Hindlimb muscle (tissue), 1 donor: ENCODE results near the gene NUBP1. TPM values are rescaled to one million over a fixed set of nuclear protein-coding genes. Genes with fewer than 3 reads are reported as not detected.

Experiments
- DNase-seq: peaks from one replicate; pipeline ENCODE4 v3.0.0-alpha.2; 2013
- polyA plus RNA-seq: library from polyadenylated mRNA; unstranded; fragments of 120-200 nt; gene quantifications from one replicate; pipeline ENCODE4 v1.2.1, GENCODE V29; 2013; ENCODE audit not compliant: insufficient read length

Gene NUBP1
- polyA plus RNA-seq, 1 donor: 35.8 TPM

GRCh38 chr16:10808218-10808617, 64.6 kb downstream of the NUBP1 start:
- DNase-seq: no peak

DNA sequence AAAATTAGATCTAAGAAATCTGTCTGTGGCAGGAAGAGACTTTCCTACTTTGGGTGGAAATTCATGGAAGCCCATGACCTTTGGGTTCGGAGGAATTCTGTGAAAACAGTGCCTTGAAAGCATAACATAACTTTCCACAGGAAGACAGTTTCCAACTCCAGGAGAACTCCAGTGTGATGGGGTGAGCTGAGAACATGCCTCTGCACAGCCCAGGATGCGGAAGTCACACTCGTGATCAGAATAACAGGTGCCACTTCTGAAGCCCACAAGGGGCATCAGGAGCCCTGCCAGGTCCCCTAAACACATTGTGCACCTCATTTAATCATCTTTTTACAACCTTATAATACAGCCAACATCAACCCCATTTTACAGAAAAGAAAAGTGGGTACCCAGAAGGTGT, 65.2 kb downstream of the NUBP1 start:
- DNase-seq: no peak

DNA sequence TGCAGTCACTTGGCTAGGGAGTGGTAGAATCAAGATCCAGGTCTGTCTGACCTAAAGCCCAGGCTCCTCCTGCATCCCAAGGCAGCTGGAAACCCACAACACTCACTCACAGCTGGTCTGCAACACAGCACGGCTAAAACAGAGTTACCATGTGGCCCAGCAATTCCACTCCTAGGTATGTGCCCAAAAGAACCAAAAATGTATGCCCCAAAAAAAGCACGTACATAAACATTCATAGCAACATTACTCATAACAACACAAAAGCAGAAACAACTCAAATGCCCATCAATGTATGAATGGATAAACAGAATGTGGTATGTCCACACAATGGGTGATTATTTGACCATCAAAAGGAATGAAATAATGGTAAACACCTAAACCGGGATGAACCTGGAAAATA, 66.1 kb downstream of the NUBP1 start:
- no peak for DNase-seq

DNA sequence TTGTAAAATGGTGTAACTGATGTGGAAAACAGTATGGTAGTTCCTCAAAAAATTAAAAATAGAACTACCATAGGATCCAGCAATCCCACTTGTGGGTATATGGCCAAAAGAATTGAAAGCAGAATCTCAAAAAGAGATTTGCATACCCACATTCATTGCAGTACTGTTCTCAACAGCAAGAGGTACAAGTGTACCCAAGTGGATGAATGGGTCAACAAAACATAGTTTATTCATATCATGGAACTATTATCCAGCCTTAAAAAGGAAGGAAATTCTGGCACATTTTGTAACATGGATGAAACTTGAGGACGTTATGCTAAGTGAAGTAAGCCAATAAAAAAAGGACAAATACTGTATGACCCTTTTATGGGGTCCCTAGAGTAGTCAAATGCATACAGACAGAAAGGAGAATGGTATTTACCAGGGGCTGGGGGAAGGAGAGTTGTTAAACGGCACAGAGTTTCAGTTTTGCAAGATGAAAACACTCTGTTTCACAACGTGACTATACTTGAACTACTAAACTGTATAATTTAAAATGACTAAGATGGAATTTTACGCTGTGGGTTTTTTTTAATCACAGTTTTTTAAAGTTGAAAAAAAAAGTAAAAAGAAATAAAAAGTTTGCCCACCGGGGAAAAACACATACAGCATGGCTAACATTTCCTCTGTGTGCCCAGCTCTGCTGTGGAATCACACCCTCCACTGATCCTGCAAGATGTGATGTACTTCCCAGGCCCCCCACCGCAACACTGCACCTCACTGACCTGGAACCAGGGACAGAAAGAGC, 68.9 kb downstream of the NUBP1 start:
- no peak for DNase-seq

GRCh38 chr16:10813099-10813455, 69.4 kb downstream of the NUBP1 start:
- DNase-seq: no peak

- DNase-seq: no peak
Observed at GRCh38 chr16:10817514-10817913, 73.9 kb downstream of the NUBP1 start.

- peak; percentile 25 for DNase-seq
Observed at GRCh38 chr16:10817963-10818941, 74.6 kb downstream of the NUBP1 start, which contains the start of gene TVP23A. TVP23A (minus strand) TSS chr16:10818794; CDS start chr16:10818493, 301 bp downstream.

Other genes with a start within 250 kb of the NUBP1 start
- 81.3 TPM for gene EMP2, start 163.2 kb upstream of the NUBP1 start, polyA plus RNA-seq
- not detected for gene TEKT5, start 48.9 kb upstream of the NUBP1 start, polyA plus RNA-seq
- 2.2 TPM for gene TVP23A, start 75.0 kb downstream of the NUBP1 start, polyA plus RNA-seq
- gene CIITA, start 133.4 kb downstream of the NUBP1 start, polyA plus RNA-seq: 3.1 TPM
- gene DEXI, start 198.6 kb downstream of the NUBP1 start, polyA plus RNA-seq: 55.3 TPM
- 19.1 TPM for gene CLEC16A, start 200.7 kb downstream of the NUBP1 start, polyA plus RNA-seq